IMR-90 (cell line): ENCODE results near the gene PLAC9.

ENCODE experiments used
- BHLHE40 ChIP-seq: fragments of 150-350 bp; IDR thresholded peaks from 2 replicates; pipeline ENCODE4 v1.6.1; 2016; ENCODE audit warnings: mild to moderate bottlenecking, low read depth, low read length
- CEBPB ChIP-seq: IDR thresholded peaks from 2 replicates; pipeline ENCODE4 v1.6.1; 2012; ENCODE audit warnings: low read depth, low read length, improper control_type of control experiment
- CHD1 ChIP-seq: IDR thresholded peaks from 2 replicates; pipeline ENCODE4 v1.6.1; 2012; ENCODE audit warnings: low read depth, low read length, improper control_type of control experiment
- MAFK ChIP-seq: IDR thresholded peaks from 2 replicates; pipeline ENCODE4 v1.6.1; 2012; ENCODE audit warnings: low read depth, low read length, improper control_type of control experiment
- MAZ ChIP-seq: IDR thresholded peaks from 2 replicates; pipeline ENCODE4 v1.6.1; 2012; ENCODE audit warnings: low read depth, mild to moderate bottlenecking, low read length, improper control_type of control experiment, moderate library complexity, borderline replicate concordance
- POLR2A ChIP-seq: IDR thresholded peaks from 2 replicates; pipeline ENCODE4 v1.6.1; 2012; ENCODE audit warnings: mild to moderate bottlenecking, low read depth, low read length
- RAD21 ChIP-seq: IDR thresholded peaks from 2 replicates; pipeline ENCODE4 v1.6.1; 2012; ENCODE audit warnings: low read length, improper control_type of control experiment
- RFX5 ChIP-seq: IDR thresholded peaks from 2 replicates; pipeline ENCODE4 v1.8.0; 2012; ENCODE audit warnings: low read depth, mild to moderate bottlenecking, low read length, moderate library complexity
- SMC3 ChIP-seq: fragments of 150-350 bp; IDR thresholded peaks from 2 replicates; pipeline ENCODE4 v1.6.1; 2016; ENCODE audit warnings: low read depth, mild to moderate bottlenecking, antibody characterized with exemption, low read length, moderate library complexity
- TF ChIP-seq, protein P1 (sequence below): fragments of 150-350 bp; IDR thresholded peaks from 2 replicates; pipeline ENCODE4 v1.6.1; 2017; ENCODE audit warnings: mild to moderate bottlenecking, antibody characterized with exemption, low read length, low read depth
- TF ChIP-seq, protein P2 (sequence below): conservative IDR thresholded peaks from 2 replicates; pipeline ENCODE4 v1.5.1; 2012; ENCODE audit warnings: mild to moderate bottlenecking, low read depth, low read length, improper control_type of control experiment
- TF ChIP-seq, protein P3 (sequence below): fragments of 150-350 bp; IDR thresholded peaks from 2 replicates; pipeline ENCODE4 v1.6.1; 2016; ENCODE audit warnings: low read depth, mild to moderate bottlenecking, low read length, moderate library complexity, borderline replicate concordance

DNA sequence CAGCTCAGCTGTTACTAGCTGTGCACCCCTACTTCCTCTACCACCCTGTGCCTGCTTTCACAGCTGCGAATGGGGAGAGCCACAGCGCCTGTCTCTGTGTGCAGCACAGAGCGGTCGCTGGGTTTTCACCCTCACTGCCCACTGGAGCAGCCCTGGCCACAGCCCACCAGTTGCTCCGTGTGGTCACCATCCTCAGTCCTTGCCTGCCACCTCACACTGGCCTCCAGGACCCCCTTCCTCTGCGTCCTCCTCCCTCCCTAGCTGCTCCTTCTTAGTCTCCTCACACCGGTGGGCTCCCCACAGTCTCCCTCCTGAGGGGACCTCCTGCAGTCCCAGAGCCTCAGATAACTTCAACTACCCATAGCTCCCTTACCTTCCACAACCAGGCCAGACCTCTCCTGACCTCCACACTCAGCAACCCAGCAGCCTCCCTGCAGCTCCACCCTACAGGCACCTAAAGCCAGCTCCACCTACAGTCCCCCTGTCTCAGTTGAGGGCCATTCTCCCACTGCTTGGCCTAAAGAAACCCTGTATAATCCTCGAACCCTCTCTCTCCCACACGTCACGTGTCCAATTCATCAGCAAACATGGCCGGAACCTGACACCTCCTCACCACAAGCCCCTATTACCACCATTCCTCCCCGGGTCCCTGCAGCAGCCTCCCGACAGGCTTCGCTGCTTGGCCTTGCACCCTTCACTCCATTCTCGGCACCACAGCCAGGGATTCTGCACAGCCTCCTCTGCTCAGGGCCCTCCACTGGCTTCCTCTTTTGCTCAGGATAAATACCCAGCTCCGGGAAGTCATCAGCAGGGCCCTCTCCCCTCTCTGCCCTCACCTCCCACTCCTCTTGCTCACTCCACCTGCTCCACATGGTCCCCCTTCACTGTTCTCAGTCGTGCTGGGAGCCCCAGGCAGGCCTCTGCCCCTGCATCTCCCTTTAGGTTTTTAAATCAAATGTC, 28.1 kb downstream of the PLAC9 start:
- TF ChIP-seq POLR2A (no peak), MAZ (no peak), CEBPB (no peak), MAFK (no peak), RFX5 (no peak), CHD1 (no peak), RAD21 (no peak), SMC3 (no peak), BHLHE40 (no peak)
- TF ChIP-seq, protein P1, sequence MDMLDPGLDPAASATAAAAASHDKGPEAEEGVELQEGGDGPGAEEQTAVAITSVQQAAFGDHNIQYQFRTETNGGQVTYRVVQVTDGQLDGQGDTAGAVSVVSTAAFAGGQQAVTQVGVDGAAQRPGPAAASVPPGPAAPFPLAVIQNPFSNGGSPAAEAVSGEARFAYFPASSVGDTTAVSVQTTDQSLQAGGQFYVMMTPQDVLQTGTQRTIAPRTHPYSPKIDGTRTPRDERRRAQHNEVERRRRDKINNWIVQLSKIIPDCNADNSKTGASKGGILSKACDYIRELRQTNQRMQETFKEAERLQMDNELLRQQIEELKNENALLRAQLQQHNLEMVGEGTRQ, result no peak
- TF ChIP-seq, protein P2, sequence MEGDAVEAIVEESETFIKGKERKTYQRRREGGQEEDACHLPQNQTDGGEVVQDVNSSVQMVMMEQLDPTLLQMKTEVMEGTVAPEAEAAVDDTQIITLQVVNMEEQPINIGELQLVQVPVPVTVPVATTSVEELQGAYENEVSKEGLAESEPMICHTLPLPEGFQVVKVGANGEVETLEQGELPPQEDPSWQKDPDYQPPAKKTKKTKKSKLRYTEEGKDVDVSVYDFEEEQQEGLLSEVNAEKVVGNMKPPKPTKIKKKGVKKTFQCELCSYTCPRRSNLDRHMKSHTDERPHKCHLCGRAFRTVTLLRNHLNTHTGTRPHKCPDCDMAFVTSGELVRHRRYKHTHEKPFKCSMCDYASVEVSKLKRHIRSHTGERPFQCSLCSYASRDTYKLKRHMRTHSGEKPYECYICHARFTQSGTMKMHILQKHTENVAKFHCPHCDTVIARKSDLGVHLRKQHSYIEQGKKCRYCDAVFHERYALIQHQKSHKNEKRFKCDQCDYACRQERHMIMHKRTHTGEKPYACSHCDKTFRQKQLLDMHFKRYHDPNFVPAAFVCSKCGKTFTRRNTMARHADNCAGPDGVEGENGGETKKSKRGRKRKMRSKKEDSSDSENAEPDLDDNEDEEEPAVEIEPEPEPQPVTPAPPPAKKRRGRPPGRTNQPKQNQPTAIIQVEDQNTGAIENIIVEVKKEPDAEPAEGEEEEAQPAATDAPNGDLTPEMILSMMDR, result no peak
- TF ChIP-seq, protein P3, sequence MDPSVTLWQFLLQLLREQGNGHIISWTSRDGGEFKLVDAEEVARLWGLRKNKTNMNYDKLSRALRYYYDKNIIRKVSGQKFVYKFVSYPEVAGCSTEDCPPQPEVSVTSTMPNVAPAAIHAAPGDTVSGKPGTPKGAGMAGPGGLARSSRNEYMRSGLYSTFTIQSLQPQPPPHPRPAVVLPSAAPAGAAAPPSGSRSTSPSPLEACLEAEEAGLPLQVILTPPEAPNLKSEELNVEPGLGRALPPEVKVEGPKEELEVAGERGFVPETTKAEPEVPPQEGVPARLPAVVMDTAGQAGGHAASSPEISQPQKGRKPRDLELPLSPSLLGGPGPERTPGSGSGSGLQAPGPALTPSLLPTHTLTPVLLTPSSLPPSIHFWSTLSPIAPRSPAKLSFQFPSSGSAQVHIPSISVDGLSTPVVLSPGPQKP, result no peak
